AG20443 (cell line): ENCODE results near the gene GOLGA6L7.
"Not testable (repeated sequence)": the region's sequence is repeated elsewhere in the genome, so short reads cannot be mapped to it uniquely, and the experiment has no call there.

Experiments
- DNase-seq: peaks from one replicate; pipeline ENCODE4 v3.0.0; 2012; ENCODE audit warnings: low spot score, mixed read lengths

Gene GOLGA6L7

GRCh38 chr15:28848521-28848920 is at the start of gene GOLGA6L7:
Gene GOLGA6L7 (minus strand): TSS chr15:28848644. CDS start chr15:28848549, 95 bp downstream.
- DNase-seq, result not testable (repeated sequence)

DNA sequence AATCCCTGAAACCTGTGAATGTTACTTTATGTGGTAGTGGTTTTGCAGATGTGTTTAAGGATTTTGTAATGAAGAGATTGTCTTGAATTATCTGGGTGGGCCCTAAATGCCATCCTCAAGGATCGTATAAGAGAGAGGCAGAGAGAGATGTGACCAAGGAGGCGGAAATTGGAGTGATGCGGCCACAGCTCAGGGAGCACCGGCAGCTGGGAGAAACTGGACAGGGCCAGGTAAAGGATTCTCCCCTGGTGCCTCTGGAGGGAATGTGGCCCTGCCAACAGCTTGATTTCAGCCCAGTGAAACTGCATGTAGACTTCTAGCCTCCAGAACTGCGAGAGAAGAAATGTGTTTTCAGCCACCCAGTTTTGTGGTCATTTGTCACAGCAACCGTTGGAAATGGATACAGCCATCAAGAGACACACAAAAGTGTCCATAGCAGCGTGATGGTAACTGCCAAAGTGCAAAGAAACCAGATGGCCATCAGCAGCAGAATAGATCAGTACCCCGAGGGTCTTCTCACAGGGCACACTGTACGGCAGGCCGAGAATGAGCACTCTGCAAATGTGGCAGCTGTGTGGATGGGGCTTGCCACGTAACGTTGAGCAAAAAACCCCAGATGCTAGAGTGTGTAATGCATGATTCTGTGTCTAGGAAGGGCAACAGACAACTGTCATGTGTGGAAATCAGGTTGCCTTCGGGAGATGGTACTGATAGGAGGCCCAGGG is 49.6 kb upstream of the GOLGA6L7 start:
- DNase-seq, result no peak

GRCh38 chr15:28896951-28897350 is 48.5 kb upstream of the GOLGA6L7 start:
- peak; percentile 36 for DNase-seq

GRCh38 chr15:28895566-28895965 is 47.1 kb upstream of the GOLGA6L7 start:
- DNase-seq, result no peak

- DNase-seq, result no peak
Observed at GRCh38 chr15:28895146-28895545, 46.7 kb upstream of the GOLGA6L7 start.

DNA sequence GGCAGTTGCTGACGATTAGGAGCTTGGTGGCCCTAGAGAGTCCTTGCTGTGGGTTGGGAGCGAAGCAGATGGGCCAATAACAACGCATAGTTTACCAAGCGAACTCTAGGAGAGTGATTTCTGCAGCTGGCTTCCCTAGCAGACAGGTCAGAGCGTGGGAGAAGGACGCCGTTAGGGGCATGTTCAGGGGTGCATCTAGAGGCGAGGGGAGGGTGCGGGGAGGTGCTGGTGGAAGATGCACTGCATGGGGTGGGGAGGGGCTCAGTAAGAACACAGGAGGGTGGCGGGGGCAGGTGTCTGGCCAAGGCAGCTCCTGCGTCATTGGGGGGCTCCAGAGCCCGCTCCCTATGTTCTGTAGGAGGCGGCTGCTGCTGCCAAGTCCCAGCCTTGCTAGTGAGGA is 46.2 kb upstream of the GOLGA6L7 start:
- DNase-seq, result no peak

GRCh38 chr15:28892789-28893610 is 44.6 kb upstream of the GOLGA6L7 start:
- no peak for DNase-seq

DNA sequence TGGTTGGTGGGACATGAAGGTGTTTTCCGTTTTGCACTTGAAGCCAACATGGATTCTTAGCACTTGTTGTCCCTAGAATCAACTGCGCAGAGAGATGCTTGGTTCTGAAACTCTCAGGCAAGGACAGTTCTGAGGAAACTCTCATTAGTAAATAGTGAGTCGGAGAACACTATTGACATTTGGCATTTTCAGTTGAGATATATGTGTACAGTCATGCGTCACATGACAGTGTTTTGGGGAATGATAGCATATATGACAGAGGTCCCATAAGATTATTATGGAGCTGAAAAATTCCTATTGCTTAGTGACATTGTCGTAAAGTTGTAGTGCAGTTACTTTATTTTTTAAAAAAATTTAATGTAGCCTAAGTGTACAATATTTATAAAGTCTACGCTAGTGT is 43.1 kb upstream of the GOLGA6L7 start:
- DNase-seq, result no peak

GRCh38 chr15:28890711-28891495 is 42.5 kb upstream of the GOLGA6L7 start:
- no peak for DNase-seq

- not testable (repeated sequence) for DNase-seq
Observed at GRCh38 chr15:28890291-28890690, 41.8 kb upstream of the GOLGA6L7 start.

DNA sequence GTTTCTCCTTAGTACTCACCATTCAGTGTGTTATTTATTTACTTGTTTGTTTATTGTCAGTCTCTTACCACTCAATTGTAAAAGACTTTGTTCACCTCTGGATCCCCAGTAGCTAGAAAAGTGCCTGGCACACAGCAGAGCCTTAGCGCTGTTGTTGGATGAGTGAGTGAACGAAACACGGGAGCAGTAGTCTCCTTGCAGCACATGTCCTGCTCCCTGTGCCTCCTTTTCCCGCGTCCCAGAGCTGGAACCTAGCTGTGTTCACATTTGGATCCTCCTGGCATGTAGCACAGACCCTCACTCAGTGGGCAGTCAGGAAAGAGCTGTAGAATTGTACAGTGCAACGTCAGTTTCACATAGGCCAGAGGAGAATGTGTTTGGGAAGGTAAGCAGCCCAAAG is 41.4 kb upstream of the GOLGA6L7 start:
- not testable (repeated sequence) for DNase-seq

DNA sequence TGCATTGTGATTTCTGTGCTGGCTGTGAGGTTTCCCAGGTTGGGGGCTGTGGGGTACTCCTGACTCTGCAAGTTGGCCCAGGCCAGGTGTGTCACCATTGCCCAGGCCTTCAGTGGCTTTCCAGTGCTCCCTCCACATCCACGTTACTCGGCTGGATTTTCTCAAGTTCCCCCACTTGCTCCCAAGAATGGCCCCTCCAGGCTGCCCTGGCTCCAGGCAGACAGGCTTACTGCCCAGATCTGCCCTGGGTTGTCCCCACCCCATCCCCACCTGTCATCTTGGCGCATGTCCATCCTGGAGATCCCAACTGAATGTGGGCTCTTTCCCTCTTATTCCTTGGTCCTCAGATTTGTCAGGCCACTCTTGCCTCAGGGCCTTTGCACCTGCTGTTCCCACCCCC is 40.9 kb upstream of the GOLGA6L7 start:
- no peak for DNase-seq

- no peak for DNase-seq
Observed at GRCh38 chr15:28888900-28889299, 40.5 kb upstream of the GOLGA6L7 start.

DNA sequence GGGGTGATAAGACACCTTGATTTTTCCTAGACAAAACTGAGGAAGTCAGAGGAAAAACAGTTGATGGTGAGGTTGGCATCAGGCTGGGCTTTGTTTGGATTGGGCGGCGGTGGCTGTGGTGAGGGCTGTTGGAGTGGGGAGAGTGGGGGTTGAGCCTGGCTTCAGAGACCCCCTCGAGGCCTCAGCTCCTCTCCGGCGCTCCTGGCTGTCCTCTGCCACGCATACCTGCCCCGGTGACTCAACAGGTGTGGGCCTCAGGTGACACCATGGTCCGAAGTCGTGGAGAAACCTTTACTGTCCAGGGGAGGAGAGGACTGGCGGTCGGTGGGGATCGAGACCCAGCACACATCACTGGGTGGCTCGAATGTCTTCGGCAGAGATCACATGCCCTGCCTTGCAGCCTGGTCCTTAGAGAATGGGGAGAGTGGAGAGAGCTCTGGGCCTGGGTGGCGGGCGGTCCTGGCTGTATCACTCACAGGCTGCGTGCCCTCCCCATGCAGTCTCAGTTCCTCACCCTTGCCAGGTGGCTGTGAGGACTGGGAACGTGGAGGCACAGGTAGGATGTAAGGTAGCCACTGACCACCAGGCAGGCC is 40.0 kb upstream of the GOLGA6L7 start:
- no peak for DNase-seq

DNA sequence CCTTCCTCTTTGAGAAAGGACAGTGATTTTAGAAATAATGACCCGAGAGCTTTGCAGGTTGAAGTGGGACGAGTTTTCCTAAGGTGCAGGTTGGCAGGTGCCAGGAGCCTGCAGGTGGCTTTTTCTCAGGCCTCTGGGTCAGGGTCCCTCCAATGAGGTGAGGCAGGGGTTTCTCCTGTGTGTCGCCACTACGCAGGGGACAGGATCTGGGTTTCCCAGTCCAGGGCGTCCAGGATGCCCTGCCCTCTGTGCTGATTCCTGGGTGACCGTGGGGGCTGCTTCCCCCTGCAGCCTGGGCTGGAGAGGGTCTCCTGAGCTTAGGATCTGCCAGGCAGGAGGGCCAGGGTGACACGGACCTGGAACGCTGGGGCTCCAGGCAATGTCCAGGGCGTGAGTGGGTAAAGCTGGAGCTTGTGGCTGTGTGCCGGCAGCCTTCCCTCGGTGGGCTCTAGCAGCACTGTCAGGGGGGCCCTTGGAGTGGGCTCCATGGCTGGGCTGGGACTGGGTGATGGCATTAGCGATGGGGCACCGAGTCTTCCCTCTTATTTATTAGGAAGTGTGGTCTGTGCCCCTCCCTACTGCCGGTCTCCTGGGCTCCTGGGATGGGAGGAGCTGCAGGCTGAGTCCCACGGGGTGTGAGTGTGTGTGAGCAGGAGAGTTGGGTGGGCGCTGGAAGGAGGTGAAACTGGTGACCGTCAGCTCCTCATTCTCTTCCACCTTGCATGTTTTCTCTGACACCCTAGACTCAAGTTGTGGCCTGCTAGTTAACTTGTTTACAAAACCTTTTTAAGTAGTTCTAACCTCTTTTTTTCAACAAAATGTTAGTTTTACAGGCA is 39.1 kb upstream of the GOLGA6L7 start:
- no peak for DNase-seq

DNA sequence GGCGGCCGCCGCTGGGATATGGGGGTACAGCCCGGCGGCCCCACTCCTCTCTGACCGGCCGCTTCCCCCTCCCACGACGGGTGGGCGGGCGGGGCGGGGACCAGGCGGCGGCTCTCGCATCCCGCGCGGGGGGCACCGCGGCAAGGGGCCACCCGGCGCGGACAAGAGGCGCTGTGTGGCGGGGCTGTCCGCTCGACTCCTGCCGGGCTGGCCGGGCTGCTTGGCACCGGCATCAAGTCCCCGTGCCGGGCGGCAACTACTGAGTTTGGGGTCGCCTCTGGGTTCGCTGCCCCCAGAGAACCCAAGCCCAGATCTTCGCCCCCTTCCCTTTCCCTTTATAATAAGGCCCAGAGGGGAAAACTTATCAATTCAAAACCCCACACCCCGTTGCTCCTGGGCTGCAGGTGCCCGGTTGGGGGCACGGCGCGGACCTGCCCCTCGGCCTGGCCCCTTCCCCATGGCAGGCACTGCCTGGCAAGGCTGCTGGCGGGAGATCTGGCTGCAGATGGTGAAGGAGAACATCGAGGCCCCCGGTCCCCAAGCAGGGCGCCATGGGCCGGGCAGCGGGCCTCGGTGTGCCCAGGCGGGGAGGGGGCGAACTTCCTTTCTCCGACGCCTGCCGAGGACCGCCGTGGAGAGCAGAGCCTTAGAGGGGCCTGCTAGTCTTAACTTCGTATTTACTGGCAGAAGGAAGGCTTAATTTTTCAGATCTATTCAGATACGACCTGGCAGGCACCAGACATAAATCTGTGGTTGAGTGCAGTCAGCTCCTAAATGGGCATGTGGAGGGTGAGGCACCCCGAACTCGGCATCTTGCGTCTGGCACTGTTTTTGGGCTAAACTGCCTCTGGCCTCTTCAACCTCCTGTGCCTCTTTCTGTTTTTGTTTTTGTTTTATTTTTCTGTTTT is 38.2 kb upstream of the GOLGA6L7 start:
- DNase-seq, result no peak

GRCh38 chr15:28885630-28886430 is 37.4 kb upstream of the GOLGA6L7 start, which contains the start of gene APBA2:
Gene APBA2 (plus strand): TSS chr15:28885974. CDS start chr15:29053885, 167,911 bp downstream.
- DNase-seq, result peak; percentile 43

DNA sequence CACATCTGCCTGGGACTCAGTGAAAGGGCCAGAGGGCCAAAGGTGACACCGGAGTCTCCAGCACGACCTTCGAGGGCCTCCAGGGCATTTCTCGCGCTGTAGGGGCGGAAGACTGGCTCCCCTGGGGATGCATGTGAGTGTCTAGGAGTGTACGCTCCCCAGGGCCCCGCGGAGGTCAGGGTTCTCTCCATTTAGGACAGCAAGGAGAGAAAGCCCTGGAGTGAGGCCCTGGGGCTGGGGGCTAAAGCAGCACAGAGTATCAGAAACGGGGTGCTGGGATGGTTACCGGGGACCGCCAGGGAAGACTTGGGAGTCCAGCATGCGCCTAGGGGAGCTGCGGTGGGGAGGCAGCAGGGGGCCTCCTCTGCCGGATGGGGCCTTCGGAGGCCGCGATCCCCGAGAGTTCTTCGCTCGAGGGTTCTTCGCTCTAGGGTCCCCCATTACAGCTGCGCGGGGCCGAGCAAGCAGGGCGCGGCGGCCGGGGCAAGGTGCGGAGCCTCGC is 36.7 kb upstream of the GOLGA6L7 start:
- DNase-seq, result no peak
